ENCODE data around the gene STK35. TPM values are rescaled to one million over a fixed set of nuclear protein-coding genes. Genes with fewer than 3 reads are reported as not detected.

STK35 gene
- total RNA-seq, 1 donor from 2014 or later: 13.1 TPM

DNA sequence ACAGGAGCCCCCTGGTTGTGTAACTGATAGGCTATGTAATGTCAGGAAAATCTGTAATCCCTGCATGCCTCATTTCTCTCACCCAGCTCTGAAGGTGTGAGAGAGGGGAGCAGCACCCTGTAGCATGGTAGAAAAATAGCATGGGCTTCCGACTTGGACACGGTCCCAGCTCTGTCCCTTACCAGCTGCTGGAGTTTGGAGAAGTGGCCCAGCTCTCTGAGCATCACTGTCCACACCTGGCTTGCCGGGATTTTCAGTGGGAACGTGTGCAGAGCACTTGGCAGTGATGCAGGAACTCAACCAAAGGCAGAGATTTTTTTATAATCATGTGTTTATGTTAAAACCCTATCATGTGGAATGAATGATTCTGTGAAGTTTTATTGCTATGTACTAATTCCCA is 34.6 kb downstream of the STK35 start:
- DNase-seq: no peak

DNA sequence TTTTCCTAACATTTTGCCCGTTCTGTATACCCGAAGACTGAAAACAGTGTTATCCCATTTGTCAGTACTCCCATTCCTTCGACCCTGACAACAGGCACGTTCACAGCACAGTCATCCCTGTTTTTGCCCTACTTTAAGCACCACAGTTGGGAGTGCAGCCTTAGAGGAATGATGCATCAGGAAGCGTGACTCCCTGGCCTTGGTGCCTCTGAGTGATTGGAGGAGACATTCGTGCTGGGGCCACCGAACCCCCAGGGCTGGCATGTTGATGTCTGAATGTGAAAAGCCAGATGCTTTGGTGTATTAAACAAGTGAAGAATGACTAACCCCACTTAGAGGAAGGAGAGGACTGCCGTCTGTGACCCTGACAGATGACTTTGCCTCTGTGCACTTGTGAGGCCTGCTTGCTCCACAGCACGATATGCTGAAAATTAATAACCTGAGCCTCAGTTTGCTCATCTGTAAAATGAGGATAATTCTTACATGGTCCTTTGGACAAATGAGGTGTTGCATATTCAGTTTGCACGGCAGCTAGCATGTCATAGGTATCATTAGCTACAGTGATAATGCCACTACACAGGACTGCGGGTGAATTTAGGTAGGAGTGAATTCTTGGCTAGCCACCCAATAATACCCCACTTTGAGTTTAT is 36.0 kb downstream of the STK35 start:
- no peak for DNase-seq

DNA sequence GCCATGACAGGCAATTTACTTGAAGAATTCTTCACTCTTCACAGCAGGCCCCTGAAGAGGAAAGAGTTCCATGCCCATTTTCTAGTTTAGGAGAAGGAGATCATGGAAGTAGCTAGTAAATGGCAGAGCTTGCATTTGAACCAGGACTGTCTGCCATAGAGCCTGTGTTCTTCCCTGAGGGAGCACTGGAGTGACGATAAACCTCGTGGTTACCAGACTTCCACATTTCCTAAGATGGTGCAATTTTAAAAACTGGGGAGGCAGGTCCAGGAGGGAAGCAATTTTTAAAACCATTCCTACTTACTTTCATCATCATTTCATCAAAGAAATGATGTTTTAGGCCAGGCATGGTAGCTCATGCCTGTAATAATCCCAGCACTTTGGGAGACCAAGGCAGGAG is 36.8 kb downstream of the STK35 start:
- no peak for DNase-seq

DNA sequence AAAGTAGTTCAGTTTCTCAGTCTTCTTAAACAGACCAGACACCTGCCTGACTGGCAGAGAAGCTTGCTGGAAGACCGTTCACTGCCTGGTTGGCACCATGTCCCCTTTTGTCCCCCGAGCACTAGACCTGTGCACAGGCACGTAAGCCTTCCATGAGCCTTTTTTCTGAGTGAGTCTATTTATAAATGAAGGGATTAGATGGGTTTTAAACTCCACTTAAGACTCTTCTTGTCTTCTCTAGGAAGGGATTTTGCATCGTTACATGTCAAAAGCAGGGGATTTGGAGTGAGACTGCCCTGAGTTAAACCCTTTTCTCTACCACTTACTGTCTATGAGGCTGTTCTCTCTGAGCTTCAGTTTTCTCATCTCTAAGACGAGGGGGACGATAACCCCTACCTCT is 37.6 kb downstream of the STK35 start:
- DNase-seq: no peak

DNA sequence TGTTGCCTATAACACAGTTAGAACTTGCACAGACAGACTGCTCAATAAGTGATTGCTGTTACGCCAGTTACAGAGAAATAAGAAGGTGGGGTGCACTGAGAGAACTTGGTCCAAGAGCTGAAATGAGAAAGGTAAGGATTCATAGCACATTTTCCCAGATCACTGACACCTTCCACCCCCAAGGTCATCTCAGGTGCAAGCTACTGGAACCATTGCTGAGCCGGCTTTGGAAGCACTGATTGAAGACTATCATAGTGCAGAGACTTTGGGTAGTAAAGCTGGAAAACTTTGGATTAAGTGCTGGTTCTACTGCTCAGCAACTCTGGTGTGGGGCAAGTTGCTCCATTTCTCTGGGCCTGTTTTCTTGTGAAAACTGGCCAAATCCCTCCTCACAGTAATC is 38.1 kb downstream of the STK35 start:
- DNase-seq: no peak

DNA sequence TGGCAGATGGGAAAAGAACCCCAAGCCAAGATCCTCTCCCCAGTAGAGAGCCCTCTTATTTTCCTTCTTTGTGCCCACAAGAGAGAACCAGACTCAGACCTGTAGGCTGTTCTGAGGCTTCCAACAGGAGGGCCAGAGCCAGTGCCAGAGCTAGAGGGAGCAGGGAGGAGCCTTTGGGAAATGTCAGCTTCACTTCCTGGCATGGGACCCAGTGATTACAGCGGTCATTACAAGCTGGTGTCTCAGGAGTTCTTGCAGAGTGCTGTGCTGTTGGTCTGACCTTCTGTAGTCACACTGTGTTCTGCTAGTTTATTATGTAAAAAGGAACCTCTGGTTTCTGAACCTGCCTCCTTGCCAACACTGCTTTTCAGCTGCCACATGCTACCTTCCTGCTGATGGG is 38.9 kb downstream of the STK35 start:
- DNase-seq: no peak

DNA sequence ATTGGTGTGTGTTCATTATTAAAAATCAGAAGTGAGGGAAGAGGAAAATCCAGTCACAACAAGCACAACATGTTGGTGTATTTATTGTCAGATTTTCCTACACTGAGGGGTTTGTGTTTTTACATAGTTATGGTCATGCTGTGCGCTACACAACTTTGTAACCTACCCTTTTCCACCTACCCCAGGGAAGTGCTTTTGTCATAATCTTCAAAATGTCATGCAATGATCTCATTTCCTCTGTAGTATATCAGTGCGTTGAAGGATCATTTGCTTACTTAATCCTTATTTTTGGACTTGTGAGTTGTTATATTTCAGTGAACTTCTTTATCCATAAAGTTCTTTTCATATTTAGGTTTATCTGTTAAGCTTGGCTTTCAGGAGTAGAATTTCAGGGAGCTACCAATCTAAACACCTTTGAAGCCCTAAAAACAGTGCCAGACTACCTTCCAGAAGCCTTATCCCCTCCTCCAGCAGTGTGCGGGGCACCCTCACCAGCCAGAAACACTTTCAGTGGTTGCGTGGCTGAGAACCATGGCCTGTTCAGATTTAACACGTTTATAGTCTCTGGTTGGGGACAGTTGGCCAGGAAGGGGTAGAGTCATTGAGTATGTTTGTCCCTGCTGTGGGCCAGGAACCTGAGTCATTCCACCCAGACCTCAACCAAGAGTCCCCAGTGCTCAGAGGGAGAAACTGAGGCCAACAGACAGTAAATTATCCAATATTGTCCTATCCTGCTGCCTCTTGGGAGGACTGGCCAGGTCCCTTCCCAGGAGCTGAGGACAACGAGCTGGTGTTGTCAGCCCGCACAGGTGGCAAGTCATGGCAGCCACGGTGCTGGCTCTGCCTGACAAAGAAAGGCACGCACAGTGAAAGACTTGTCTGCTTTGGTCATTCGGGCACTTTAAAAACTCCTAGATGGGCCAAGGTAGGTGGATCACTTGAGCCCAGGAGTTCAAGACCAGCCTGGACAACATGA is 40.3 kb downstream of the STK35 start:
- no peak for DNase-seq

DNA sequence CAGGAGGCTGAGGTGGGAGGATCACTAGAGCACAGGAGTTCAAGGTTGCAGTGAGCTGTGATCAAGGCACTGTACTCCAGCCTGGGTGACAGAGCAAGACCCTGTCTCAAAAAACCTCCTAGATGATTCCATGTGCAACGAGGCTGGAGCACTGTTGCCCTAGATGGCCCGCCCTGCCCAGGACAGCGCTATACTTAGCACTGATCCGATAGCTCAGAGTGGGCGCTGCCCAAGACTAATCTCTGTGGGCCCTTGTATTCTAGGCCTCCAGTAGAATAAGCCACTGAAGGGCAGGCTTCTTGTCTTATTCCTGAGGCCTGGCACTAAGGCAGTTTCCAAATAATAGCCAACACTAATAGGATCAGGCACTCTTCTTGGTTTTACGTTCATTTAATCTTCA is 41.0 kb downstream of the STK35 start:
- DNase-seq: no peak

DNA sequence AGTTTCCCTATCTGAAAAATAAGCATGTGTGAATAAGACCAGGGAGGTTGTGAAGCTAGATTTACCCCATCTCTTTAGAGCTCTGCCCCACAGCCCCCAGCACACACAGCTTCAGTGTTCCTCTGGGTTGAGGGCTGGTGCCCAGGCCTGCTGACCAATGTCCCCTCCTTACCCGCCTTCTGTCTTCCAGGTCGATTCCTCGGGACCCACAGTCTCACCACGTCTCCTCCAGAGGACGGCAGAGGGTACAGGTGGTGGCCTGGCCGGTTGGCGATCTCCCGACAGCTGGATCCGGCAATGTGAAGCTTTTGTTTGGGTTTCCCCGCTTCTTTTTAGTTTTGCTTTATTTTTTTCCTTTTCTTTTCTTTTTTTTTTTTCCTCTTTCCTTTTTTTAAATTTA is 42.0 kb downstream of the STK35 start:
- DNase-seq: no peak

DNA sequence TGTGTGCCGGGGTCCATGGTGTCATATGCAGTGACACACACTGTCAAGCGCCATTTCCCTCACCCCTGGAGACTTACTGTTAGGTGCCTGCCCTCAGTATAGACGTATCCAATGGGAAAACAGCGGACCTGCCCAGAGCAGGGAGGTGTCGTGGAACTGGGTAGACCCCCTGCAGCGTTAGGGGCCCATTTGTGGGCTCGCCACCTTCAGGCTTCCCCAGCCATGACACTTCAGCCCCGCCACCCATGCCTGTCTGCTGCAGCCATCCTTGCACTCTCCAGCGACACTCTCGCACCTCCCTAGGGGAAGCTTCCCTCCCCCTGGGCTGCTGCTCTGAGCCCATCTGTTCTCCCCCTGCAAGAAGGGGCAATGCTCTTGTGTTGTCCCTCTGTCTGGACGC is 43.2 kb downstream of the STK35 start:
- no peak for DNase-seq

DNA sequence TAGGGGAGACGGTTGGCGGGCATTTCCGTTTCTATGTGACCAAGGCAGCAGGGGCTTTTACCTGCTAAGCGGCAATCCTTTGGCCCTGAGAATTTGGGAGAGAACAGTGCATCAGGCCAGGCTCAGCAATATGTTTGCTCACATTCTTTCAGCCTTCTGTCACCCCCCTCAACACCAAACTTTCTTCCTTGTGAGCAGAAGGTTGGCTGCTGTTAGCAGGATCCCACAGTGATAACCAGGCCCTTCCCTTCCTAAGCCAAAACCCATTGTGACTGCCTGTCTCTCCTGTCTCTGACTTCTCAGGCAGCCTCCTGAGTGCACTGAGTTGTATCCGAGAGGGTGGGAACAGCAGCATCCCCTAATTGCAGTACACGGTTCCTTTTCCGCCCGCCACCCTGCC is 43.7 kb downstream of the STK35 start:
- no peak for DNase-seq

DNA sequence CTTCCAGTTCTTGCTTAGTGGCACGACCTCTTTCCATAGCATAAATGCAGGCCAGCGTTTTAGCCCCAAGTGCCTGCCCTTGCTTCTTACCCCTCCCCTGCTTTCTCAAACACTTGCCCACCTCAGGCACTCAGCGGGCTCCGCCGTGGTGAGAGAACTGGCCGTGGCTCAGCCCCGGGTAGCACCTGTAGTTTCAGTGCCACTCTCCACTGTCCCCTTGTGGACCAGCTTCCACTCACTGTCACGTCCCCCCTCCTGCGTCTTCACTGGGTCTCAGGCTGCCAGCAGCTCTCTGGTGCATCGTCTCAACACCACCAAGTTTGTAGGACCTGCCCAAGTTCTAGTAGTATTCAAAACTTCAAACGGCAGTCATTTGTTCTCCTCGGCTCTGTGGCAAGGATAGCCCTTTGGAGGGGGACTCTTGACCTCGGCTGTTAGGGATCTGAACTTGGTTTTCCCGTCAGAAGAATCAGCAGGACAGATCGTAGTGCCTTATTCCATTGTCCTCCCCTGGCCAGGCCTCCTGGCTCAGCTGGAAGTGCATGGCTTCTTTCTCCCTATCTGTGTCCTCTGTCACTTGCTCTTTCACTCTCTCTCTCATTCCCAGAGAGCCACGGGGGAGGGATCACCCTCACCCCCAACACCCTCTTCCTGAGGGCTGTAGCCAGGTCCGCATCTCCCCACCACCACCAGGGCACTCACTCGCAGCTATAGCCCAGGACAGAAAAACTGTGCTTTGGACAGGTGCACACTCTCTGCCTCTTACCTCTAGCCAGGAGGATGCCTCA is 44.6 kb downstream of the STK35 start:
- DNase-seq: no peak

DNA sequence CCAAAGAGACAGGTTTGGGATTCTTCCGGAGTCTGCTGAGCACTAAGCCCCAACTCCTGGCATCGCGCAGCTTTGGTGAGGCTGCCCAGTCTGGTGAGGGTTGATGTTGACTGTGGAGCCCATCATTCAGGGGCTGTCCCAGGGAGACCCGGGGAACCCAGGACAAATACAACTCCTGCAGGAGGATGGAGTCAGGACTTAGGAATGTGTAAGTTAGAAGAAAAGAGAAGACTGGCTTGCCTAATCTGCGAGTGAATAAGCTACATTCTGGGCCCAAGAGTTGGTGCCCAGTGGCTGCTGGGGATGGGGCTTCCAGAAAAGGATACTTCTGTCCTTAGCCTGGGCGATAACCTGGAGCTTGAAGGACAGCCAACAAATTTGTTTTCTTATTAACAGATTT is 47.9 kb downstream of the STK35 start:
- no peak for DNase-seq

DNA sequence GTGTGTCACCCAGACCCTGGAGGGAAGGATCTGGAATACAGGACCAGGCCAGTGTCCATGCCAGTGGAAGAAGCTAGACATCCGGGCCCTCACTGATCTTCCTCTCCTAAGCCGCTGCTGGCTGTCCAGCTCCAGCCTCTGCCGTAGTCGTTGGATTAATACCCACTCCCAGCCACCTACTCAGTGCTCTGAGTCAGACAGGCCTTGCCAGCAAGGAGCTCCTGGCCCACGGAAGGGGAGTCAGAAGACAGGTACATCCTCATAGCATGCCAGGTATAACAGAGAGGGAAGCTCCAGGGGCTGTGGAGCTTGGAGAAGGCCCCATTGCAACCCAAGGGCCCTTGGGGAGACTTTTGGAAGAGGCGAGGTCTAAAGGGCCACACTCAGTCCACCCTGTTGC is 49.0 kb downstream of the STK35 start:
- DNase-seq: no peak

DNA sequence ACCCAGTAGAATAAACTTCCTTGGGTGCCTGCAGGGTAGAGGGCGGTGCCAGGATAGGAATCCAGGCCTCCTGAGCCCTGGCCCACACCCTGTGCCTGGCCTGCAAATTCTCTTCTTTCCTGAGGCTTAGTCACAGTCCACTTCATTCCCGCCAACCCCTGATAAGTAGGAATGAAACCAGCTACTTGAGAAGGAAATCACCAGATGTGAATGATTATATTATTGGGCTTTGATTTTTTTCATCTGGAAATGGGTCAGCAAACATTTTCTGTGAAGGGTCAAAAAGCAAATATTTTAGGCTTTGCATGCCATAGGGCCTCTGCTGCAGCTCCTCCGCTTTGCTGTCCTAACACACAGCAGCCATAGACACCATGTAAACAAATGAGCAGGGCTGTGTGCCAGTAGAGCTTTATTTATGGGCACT is 50.2 kb downstream of the STK35 start:
- peak; percentile 36 for DNase-seq

DNA sequence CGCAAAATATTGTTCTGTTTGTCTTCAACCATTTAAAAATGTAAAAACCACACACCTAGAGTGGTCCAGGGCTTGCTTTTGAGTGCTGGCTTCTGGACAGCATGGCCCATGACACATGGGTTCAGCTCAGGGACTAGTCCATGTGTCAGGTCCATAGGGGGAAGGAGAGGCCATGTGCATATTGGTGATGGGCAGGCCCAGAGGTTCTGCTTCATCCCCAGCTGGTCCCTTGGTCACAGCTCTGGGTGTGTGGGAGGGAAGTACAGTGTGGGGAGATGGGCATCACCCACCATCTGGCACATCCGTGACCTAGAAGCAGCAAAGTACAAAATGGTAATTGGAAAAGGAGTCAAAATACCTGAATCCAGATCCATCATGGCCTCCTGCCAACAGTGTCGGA is 50.7 kb downstream of the STK35 start:
- no peak for DNase-seq

DNA sequence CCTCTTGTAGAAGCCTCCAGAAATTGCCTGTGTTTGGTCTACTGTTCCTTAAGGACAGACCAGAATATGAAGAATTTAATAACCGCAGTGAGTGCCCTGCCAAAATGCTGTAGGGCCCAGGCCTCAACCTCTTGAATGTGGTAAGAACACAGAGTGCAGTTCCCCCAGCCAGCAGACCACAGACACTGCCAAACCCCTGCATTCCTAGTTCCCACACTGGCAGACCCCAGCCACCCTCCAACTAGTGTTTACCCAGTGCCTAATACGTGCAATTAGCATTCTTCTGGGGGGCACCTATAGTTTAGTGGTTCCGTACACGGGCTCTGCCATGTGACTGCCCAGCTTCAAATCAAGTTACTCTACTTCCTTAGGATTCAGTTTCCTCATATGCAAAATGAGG is 51.7 kb downstream of the STK35 start:
- no peak for DNase-seq

DNA sequence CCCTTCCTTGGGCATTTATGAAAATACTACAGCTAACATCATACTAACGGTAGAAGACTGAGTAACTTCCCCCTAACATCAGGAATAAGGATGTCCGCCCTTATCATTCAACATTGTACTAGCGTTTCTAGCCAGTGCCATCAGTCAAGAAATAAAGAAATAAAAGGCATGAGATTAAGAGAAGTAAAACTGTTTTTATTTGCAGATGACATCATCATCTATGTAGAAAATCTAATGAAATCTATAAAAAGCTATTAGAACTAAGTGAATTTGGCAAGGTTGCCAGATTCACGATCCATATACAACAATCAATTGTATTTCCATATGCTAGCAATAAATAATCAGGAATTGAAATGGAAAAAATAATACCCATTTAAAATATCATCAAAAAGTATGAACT is 54.6 kb downstream of the STK35 start:
- DNase-seq: no peak

DNA sequence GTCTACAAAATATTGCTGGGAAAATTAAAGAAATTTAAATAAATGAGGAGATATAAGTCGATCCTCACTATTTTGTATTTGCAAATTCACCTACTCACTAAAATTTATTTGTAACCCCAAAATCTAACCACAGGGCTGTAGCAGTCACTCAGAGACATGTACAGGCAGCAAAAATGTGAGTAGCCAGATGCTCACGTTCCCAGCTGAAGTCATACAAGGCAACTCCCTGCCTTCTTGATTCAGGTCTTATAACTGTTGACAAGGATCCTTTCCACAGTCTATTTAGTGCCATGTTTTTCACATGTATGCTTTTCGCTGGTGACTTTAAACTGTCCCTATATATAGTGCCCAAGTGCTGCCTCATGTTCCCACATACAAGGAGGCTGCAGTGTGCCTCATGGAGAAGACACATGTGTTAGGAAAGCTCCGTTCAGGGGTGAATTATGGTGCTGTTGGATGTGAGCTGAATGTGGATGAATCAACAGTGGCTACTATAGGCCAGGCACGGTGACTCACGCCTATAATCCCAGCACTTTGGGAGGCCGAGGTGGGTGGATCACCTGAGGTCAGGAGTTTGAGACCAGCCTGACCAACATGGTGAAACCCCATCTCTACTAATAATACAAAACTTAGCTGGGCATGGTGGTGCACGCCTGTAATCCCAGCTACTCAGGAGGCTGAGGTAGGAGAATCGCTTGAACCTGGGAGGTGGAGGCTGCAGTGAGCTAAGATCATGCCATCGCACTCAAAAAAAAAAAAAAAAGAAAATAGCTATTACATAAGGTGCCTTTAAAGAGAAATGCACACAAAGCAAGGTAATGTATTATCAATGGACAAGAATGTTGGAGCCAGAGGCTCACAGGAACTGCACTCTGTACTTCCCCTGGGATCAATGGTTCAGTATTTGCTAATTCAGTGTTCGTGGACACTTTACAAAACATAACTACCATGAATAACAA is 55.3 kb downstream of the STK35 start:
- no peak for DNase-seq

DNA sequence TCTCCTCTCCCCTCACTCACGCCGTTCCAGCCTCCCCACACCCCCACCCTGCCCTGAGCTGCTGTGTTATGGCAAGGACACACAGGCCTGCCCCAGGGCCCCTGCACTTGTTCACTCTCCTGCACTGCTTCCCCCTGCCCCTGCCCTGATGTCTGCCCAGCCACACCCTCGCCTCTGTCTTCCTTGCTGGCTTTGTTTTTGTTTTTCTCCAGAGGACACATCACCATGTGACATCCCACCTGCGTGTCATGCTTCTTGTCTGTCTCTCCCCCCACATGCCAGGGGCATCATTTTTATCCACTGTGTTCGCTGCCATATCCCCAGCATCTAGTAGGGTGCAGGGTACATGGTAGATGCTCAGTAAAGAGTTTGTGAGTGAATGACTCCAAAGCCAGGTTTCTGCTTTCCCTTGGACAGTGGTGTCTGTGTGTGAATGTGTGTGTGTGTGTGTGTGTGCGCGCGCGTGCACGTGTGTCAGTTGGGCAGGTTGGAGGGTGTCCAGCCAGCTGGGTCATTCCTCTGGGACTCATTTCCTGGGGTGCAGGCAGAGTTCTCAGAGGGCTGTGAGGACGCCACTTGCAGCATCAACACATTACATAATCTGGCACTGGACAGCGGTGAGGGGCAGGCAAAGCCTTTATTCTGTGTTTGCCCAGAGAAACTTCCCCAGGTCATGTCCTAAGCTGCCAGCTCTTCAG is 60.6 kb downstream of the STK35 start:
- DNase-seq: no peak

DNA sequence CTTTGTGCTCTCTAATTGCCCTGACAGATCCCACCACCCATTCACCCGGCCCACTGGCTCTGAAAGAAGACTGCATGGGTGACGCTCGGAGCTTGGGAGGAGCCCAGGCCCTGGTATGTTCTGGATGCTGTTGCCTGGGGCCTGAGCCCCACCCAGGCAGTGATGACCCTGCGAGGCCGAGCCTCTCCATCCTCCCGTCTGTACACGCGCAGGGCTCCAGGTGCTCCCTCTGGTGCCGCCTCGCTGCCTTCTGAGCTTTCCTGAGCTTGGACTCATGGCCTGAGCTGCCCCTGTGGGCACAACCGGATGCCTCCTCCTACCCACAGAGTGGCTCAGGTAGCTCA is 61.2 kb downstream of the STK35 start:
- DNase-seq: no peak

Data from skin of body (tissue), 2 donors.